ENCODE results near the gene PKN1.
A peak's percentile ranks its signal among the peaks of the same experiment; 100 is the strongest.

Gene PKN1

DNA sequence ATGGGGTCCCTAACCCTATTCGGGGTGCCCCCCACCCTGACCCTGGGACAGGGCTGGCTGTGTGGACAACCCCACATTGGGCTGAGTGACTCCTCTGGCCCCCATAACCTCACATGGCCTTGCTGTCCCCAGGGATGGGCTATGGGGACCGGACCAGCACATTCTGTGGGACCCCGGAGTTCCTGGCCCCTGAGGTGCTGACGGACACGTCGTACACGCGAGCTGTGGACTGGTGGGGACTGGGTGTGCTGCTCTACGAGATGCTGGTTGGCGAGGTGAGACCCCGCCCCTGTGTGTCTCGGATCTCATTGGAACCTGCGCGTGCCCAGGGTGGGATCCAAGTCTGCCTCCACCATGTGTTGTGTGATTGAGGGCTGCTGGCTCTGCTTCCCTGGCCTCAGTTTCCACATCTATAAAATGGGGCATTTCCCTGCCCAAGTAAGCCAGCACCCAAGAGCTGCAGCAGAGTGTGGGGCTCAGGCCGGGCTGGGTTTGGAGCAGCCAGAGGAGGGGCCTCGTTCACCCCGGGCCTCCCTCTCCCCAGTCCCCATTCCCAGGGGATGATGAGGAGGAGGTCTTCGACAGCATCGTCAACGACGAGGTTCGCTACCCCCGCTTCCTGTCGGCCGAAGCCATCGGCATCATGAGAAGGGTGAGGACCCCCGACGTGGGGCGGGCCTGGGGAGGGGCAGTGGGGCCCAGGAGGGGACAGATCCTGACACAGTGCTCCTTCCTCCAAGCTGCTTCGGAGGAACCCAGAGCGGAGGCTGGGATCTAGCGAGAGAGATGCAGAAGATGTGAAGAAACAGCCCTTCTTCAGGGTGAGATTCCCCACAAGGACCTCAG, 37.1 kb downstream of the PKN1 start:
- DNase-seq: no peak

DNA sequence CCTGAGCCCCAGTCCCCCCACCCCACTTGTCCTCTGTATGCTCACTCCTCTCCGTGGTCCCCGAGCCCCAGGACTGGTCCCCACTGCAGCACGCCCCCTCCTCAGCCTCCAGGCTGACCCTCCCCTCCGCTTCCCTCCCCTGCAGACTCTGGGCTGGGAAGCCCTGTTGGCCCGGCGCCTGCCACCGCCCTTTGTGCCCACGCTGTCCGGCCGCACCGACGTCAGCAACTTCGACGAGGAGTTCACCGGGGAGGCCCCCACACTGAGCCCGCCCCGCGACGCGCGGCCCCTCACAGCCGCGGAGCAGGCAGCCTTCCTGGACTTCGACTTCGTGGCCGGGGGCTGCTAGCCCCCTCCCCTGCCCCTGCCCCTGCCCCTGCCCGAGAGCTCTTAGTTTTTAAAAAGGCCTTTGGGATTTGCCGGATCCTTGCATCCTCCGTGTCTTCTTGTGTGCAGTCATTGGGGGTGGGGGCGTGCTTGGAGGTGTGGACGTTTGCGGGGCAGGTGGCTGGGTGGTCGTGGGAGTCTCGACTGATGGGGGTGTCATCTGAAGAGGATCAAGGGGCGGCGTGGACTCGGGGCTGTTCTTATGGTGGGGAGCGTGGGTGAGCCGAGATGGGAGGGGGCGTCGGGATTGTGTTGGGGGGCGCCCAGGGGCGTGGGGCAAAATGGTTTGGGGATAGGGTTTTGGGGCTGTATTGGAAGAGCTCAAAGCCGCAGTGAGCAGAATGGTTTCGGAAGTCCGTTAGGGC, 38.5 kb downstream of the PKN1 start:
- no peak for DNase-seq

DNA sequence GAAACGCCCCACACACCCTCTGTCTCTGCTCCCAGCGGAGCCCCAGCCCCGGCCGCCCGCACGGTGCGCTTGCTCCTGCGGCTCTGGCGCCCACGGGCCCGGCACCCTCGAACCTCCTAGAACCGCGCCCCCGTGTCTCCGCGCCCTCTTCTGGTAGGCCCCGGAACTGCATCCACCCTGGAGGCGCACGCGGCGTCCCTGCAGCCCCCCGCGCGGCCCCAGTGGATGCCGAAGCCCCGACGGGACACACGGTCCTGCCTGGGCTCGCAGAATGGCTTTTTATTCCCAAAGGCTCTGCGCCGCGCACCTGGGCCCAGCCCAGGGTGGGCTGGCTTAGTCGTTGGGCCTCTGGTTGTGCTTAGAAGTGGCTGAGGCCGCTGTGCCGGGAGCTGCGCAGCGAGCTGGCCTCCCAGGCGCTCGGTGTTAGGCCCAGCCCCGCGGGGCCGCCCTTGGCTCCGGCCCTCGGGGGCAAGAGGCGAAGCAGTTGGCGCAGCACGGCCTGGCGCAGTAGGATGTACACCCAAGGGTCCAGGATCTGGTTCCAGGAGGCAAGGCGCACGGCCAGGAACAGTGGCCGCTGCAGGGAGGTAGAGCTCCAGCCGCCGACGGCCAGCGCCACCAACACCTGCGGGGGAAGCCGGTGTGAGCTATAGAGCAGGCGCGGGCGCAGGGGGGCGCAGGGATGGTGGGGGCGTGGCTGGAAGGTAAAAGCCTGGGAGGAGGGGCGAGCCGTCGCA, 39.3 kb downstream of the PKN1 start:
- DNase-seq: peak; percentile 28

DNA sequence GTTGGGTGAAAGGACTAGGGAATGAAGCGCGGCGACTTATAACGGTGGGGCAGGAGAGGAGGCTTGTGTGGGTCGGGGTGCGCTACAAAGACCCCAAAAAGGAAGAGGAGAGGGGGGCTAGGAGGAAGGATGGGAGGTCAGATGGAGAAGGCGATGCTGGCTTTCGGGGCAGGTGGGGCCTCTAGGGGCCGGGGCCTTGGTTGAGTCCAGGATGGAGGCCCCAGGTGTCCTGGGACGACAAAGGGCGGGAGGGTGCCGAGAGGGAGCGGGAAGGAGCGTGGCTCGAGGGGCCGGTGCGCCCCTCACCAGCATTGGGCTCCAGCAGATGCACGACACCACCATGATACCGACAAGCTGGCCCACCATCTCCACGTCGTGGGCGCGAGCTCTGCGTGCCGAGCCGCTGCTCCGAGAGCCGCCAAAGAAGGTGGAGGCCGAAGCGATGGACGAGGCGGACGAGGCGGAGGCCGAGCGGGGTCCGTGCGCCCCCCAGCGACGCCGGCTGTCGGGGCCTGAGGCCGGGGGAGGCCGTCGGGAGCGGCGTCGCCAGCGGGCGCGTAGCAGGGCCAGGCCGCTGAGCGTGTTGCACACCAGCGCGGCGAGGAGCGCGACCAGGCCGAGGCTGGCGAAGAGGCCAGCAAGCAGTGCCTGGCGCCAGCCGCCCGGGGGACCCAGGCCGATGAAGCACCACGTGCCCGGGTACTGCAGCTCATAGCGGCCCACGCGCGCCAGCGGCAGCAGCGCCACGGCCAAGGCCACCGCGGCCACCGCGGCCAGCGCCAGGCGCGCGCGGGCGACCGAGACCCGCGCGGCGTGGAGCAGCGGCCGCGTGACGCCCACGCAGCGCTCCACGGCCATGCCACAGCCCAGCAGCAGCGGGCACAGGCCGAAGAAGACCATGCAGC, 40.2 kb downstream of the PKN1 start:
- DNase-seq: no peak

DNA sequence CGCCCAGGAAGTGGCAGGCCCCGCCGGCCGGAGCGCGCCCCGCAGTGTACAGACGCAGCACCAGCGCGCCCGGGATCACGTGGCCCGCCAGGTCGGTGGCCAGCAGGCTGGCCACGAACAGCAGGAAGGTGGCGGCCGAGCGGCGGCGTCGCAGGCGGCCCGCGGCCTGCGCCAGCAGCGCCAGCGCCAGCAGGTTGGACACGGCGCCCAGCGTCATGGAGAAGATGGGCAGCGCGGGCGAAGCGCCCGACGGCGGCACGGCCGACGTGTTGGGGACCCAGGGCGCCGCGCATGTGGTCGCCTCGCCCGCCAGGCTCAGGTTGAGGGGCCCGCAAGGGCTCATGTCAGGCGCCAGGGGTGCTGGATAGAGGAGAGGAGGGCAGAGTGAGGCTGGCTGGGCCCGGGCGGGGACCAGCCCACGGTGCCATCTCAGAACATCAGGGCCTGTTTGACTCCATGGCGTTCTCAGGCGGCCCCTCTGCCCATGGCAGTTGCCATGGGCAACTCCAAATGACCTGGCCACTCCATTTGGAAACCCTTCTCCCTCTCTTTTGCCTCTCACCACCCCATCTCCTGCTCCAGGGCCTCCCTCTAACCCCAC, 41.0 kb downstream of the PKN1 start:
- no peak for DNase-seq

DNA sequence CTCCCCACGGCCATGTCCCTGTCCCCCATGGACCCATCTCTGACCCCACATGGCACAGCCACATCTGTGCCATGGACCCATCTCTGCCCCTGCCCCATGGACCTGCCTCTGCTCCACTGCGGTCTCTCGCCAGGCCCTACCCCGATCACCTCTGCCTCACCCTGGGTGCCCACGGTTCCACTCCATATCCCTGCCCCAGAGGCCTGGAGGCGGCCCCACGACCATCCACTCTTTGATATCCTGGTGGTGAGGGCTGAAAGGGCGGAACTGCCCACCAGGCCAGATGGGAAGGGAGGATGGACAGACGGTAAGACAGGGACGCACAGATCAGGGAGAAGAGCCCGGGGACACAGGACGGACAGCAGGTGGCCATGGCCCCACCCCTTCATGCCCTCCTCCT, 41.7 kb downstream of the PKN1 start:
- DNase-seq: no peak

DNA sequence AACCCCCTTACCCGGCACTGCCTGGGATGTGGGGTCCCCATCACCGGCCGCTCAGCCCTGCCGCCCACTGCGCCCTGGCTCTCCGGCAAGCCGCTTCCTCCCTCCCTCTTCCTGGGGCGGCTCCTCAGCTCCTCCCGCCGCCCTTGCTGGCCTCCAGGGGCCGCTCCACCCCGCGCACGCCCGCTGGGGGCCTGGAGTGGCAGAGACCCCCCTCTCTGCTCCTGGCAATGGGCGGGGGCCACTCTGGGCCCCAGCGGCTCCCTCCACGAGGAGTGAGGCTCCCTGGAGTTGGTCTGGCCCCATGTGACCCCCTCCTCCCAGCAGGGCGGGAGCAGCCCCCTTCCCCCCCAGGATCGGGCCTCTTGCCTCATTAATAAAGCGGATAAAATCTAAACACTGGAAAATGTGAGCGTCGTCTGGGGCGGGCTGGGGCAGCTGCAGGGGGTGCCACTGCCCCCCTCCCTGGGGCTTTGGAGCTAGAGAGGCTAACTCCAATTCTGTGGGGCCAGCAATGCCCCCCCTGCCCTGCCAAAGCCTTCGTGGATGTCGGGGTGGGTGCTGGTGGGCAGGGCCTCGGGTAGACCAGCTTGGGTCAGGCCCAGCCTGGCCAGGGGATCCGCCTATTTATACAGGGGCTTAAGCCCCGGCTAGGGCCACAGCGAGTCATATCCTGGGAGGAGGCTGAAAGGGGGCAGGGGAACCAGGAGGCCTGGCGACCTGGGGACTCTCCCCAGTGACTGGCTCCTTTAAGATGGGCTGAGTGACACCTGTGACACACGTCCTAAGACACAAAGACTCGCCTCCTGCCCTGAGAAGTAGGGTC, 42.4 kb downstream of the PKN1 start, which contains the start of gene PTGER1:
Gene PTGER1, minus strand, starts transcription at position 104 of the 823 bp plus-strand sequence. CDS start 1,034 bp downstream, outside the sequence.
- DNase-seq: no peak

DNA sequence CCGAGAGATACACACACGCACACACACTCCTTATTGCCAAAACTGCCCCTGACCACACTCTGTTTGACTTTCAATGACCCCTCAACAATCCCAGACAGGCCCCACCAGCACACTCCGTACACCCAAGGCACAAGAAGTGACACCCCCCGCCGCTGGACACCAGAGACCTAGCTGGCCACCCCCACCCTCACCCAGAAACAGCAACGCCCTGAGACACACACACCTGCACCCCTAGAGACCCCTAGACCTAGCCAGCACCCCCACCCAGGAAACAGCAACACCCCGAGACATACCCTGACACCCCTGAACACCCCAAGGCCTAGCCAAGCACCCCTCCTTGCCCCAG, 43.2 kb downstream of the PKN1 start:
- DNase-seq: no peak

DNA sequence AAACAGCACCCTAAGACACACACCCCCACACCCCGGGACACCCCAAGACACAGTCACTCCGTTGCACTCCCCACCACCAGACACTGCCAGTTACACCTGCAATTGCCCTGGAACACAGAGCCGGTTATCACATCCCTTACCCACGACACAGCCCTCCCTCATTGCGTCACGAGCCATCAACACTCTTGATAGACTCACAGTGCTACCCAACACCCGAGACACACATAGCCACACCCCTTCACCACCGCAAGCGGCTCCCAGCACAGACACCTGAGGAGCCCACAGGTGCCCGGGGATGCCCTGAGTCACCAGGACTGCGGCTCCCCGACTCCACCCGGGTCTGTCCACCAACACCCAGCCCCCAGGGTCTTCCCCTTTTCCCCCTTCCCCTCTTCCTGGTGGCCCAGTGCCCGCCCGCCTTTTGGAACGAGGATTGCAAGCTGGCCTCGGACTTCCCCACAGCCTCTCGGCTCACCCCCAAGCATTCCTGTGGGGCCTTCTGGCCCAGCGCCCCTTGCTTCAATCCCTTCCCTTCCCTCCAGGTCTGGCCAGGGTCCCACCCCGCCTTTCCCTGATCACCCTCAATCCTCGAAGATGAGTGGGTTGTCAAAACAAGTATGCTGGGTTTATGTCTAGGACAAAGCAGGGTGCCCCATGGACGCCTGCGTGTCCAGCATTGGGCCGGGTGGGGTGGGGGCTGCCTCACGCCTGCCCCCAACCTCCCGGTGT, 43.7 kb downstream of the PKN1 start:
- no peak for DNase-seq

DNA sequence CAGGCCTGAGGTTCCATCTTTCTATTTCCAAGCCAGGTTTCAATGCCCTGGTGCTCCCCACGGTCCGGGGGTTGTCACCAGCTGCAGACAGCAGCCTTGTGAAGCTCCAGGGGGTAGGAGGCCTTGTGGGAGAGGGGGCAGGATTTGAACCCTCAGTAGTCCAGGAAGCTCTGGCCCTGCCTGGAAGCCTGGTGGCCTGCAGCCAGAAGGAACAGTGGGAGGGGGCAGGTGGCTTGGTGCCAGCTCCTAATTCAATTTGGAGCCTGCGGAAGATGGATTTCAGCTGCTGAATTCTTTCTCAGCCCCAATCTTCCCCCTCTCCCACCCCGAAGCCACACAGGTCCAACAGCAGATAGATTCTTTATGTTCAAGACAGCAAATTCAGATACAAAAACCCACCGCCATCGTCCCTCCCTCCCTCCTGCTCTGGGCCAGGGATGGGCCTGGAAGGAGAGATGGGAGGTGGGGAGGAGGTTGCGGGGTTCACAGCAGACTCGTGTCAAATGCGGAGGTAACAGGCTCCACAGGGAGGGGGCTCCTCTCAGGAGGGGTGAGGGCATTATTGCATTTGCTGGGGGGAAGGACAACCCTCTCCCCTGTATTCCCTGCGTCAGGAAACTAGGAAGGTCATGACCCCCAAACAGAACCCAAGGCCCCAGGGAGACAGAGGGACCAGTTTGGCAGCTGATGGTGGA, 44.5 kb downstream of the PKN1 start:
- DNase-seq: no peak

DNA sequence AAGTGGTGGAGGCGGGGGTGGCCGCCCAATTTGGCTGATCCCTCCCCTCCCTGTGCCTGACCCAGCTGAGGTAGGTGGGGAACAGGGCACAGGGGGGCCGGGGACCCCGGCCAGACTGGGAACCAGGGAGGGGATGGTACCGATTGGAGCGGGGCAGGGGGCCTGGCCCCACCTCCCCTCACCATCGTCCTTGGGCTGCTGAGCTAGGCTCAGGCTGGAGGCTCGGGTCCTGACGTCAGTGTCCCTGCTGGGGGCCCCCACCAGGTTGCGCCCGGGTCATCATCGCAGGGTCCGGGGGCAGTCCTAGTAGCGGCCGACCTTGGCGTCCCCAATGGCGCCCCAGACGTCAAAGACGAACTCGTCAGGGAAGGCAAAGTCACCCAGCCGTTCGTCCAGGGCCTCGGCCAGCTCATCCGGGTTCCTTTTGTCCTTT, 45.0 kb downstream of the PKN1 start:
- DNase-seq: no peak

DNA sequence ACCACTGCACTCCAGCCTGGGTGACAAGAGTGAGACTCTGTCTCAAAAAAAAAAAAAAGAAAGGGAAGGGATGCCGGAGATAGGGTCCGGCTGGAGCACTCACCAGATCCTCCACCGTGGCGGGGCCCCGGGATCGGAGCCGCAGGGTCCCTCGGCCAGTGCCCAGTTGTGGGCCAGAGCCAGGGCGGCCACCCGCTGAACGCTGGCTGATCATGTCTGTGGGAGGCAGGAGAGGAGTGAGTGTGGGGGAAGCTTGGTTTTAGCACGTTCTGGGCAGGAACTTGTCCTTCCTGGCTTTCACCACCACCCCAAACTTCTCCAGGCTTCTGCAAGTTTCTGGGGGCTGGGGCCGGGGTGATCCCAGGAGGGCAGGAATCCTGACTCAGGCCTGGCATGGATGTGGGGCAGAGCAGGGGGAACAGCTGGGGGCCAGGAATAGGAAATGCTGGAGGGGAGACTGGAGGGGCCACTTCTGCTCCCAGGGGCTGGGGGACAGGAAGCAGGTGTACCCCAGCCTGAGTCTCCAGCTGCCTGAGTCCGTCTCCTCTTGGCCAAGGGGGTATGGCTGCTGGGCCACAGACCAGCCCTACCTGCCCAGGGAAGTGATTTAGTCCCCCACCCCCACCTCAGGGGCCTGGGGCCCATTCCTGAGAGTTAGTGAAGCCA, 46.3 kb downstream of the PKN1 start:
- no peak for DNase-seq

DNA sequence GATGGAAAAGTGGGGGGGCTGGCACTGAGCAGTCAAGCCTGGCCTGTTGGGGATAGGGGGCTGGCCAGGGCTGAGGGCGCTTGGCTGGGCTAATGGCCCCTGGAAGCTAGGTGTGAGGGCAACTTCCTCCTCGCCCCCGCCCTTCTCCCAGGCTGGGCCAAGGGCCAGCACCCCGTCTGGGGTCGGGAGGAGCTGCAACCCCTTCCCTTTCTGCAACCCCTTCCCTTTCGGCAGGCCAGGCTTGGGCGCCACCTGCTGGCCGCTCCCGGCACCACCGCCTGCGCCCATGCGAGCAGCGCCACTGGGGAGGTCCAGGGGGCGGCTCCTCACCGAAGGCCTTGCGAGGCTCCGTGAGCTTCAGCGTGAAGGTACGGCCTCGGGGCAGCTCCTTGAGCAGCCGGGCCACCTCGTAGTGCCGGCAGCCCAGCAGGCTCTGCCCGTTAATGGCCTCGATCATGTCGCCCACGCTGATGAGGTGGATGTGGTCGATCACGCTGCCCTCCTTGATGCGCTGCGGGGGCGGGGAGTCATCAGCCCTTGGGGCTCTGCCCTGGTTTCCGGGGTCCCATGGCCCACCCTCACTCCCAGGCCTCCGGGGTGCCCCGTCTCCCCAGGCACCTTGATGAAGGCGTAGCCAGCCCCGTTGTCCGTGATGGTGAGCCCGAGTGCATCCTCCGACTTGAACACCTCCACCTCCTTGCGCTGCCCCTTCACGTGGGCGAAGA, 47.0 kb downstream of the PKN1 start:
- DNase-seq: peak; percentile 13

DNA sequence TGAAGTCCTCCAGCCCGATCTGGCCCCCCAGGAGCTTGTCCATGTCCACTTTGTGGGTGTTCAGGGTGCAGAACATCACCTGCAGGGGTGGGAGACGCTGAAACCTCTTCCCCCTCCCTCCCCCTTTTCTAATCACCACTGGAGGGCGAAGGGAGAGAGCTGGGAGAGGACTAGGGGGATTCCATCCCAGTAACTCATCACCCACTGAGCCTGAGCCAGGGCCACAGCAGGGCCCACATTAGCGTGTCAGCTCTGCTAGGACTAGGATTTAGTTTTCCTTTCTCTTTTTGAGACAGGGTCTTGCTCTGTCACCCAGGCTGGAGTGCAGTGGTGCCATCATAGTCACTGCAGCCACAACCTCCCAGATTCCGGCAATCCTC, 47.6 kb downstream of the PKN1 start:
- DNase-seq: no peak

DNA sequence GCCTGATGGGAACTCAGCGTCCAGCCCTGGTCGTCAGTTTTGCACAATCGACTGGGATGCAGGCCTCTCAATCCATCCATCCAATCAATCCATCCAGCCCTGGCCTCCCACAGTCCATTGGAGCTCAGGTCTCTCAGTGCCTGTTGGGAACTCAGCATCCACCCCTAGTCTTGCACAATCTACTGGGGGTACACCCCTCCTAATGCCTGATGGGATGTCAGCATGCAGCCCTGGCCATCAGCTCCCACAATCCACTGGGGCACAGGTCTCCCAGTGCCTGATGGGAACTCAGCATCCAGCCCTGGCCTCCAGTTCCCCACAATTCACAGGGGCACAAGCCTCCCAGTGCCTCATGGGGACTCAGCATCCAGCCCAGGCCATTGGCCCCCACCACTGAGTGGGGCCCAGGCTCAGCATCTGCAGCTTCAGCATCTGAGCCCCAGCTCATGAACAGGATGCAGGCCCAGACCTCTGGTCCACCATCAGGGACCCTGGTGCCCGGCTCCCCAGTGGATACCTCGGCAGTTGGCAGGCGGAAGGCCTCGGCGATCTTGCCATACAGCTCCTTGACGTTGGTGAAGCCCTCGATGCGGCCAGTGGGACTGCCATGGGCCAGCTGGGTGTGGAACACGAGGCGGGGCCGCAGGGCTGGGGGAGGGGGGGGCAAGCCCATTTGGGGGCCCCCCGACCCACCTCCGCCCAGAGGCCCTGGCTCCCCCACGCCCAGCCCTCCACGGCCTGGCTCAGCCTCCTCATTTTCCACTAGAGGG, 49.3 kb downstream of the PKN1 start:
- DNase-seq: no peak

DNA sequence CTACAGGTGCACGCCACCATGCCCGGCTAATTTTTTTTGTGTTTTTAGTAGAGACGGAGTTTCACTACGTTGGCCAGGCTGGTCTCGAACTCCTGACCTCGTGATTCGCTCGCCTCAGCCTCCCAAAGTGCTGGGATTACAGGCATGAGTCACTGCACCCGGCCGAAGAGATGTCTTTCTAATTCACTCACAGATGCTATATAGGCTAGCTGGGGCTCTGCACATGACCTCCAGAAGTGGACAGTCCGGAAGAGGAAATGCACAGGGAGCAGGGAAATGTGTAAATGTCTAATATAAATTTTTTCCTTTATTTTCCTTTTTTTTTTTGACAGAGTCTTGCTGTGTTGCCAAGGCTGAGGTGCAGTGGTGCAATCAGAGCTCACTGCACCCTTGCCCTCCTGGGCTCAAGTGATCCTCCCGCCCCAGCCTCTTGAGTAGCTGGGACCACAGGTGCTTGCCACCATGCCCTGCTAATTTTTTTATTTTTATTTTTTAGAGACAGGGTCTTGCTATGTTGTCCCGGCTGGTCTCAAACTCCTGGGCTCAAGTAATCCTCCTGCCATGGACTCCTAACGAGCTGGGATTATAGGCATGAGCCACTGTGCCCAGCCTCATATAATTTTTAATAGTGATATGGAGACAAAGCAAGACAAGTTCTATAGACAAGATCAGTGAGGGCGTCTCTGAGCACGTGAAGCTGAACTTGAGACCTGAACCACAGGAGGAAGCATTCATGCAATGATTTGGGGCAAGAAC, 54.4 kb downstream of the PKN1 start:
- no peak for DNase-seq

DNA sequence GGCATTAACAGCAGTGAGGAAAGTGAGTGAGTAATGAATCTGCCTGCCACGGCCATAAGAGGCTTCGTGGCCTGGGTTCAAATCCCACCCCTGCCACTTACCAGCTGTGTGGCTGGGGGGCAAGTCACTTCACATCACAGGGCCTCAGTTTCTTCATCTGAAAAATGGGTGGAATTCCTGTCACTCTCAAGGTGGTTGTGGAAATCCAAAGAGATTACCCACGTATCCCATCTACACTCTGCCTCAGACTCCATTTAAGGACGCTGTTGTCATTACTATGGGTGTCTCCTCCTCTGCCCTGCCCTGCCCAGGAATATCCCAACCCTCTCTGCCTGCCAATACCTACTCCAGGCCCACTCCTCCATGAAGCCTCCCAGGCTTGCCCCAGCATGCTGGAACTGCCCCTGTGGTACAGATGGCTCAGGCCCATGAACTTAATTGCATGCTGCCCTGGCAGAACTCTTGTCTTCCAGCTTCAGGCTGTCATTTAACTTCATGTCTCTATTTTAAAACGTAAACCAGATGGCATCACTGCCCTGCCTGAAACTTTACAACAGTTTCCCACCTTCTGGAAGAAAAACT, 59.7 kb downstream of the PKN1 start:
- DNase-seq: peak; percentile 4

Data from NCI-H1694 treated with DMSO at 0.1 percent for 48 hours (cell line).